GM21360 (cell line): ENCODE measurements around the gene CFAP100.

Experiments used
- ATAC-seq: cut with Tn5 transposase; IDR thresholded peaks from one replicate; pipeline ENCODE4 v1.9.1; 2021; ENCODE audit warnings: mild to moderate bottlenecking, moderate library complexity; ENCODE audit not compliant: unreplicated experiment

CFAP100 gene

DNA sequence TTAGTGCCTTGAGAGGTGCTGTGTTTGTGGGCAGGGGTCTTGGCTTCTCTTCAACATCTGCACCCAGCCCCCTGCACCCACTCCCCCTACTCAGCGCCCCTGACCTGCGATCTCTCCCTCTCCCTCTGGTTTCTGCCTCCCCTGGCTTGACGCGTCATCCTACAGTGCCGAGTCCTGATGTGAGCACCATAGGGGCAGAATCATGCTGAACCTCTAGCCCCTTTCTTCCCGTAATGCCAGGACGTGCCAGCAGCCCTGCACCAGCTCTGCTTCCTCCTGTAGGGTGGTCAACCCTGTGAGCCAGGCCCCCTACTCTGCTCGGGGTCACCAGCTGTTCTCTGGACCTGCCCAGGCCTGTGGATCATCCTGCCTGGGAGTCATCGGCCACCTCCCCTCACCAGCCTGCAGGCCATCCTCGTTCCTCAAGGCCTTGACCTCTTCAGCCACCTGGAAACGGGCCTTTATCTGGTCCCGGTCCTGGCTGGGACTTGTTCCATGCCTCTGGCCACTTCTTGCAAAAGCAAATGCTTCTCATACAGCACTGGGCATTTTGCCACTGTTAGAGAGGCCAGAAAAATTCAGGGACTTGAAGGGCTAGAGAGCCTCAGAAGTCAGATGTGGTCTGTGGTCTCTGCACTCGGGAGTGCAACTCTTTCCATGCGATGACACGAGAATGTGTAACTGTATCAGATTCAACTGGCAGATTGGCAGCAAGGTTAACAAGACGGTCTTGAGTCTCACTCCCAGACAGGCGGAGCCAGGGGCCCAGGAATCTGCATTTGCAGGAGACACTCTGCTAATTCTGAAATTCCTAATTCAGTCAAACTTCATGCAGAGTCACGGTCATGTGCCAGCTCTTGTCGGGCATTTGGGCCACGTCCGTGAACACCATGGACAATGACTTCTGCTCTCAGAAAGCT is 20.8 kb upstream of the CFAP100 start:
- ATAC-seq, result no peak

DNA sequence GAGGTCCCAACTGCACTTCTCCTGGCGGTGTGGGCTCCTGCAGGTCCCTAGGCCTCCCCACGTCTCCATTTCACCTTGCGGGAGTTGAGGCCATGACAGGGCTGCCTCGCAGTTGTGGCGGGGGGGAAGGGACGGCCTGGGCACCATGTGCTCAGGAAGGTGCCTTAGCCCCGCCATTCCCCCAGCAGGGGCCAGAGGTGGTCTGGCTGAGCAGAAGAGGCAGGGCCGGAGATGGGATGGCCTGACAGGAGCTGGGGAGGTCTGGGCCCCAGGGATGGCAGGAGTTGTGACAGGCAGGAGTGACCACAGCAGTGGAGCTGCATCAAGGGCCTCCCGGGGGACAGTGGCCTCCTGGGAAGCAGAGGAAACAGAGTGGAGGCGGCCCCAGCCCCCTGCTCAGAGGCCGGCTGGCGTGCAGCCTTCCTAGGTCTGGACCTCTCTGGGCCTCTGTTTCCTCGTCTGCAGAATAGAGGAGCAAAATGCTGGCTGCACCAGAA is 18.8 kb upstream of the CFAP100 start:
- no peak for ATAC-seq

DNA sequence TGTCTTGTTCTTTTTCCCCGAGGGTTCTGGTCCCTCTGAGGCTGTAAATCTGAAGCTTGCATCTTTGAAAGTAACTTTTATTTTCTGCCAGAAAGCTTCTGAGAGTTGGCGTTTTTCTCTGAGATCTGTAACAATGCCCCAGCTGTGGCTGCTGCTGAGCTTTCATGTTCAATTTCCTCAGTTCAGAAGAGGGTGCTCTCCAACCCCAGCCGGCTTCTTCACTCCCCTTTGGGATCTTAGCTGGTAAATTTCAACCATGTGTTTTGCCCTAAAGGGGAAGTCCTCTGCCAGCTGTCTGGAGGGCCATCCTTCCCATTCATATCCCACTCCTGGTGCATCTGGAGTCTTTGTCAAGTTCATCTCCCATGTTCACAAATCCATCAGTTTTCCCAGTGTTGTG is 18.3 kb upstream of the CFAP100 start:
- no peak for ATAC-seq

DNA sequence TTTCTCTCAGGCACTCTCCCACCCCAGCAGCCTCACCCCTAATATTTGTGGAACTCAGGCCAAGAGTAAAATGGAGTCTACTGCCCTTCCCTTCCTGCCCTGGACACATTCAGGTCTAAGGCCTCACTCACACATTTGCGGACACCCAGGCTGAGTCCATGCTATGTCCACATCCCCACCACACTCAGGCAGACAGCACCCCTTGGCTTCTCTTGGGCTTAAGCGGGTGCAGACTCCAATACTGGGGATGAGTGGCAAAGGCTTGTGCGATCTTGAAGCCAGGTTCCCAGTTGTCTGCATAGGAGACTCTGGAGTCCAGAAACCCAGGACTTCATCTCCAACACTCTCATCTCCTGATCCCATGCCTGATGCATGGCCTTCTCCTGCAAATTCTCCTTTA is 17.5 kb upstream of the CFAP100 start:
- ATAC-seq, result no peak

DNA sequence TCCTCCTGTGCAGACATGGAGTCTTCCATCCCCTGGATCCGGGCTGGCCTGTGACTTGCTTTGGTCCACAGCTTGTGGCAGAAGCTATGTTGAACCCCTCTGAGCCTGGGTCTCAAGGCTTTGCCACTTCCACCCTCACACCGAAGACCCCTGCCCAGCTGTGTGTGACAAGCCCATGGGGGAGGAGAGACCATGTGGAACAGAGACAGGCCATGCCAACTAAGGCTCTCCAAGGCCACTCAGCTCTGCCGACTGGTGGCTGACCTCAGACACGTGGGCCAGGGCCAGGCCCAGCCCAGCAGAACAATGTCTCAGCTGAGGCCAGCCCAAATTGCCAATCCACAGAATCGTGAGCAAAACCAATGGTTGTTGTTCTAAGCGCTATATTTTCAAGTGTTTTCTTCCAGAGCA is 16.4 kb upstream of the CFAP100 start:
- no peak for ATAC-seq

DNA sequence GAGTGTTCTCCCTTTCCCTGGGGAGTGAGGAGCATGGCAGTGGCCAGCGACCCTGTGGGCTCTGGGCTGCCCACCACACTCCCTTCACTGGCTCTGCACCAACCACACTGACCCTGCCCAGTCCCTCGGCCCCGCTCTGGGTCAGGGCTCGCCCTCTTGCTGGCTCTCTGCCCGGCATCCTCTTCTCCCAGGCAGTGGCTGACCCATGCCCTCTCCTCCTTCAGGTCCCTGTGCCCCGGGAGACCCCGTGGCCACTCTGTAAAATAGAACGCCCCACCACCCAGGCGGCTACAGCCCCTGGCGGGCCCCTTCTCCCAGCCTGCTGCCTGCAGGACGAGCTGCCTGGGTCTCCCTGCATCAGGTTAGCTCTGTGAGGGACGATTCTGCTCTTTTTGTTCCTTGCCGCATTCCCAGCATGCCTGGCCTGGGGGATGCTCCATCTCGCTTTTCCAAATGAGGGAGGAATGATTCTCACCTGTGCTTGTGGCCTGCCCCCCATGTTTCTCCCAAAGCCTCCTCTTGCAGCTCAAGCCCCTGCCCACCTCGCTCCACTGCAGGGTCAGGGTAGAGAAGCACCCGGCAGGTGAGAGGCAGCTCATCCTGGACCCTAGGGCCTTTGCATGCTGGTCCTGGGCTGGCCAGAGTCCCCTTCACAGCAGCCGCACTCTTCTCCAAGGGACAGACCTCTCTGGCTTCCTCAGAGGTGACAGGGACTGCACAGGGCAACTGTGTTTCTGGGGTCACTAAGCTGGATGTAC is 14.5 kb upstream of the CFAP100 start:
- ATAC-seq, result no peak

DNA sequence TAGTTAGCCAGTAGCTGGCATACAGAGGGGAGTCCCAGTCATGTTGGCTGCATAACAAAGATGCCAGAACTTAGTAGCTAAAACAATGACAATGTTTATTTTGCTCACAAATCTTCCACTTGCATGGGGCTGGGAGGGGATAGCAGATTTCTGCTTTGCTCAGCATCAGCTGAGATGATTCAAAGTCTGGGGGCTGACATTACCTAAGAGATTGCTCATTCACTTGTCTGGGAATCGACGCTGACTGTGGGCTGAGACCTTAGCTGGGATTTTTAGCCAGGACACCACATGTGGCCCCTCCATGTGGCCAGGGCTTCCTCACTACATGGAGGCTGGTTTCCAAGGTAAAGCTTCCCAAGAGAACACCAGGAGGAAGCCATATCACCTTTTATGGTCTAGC is 12.7 kb upstream of the CFAP100 start:
- ATAC-seq, result no peak

DNA sequence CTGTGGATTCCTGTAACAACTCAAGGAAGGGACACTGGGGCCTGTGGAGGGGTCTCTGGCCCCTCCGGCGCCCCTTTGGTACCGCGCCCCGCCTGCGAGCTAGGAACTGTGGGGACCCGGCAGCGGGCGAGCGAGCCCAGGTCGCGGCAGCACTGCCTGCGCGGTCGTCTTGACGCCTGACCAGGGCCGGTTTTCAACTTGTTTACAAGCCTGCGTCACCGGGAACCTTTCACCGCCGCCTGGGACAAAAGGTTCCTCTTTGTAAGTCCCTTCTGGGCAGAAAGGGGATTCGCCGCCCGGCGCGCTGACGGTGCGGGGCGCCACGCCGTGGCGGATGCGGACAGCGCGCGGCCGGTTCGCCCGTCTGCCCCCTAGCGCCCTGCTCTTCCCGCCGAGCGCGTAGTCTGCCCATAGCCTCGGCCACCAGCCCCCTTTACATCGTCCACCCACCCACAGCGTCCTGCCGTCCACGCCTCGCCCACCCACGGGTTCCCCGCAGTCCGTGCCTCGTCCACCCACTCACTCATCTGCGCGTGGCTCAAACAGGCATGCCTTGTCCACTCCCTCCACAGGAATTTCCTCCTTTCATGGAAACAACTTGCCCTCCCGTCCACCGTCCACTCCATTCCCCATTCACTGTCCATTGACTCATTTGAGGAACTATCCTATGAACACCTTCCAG is 5.5 kb upstream of the CFAP100 start:
- peak; percentile 82 for ATAC-seq

DNA sequence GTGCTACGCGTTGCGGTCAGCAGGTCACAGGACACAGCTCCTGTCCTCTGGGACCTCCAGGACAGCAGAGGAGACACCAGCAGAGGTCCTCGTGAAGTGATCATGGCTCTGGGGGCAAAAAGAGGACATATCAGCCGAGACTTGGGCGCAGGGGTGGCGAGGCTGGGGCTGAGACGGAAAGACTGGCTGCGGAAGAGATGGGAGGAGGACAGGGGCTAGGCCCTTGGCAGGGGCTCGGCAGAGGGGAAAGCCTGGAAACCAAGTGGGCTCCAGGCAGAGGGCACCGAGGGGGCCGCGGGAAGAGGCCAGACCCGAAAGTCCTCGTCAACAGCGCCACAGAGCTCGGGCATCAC is 4.9 kb upstream of the CFAP100 start:
- ATAC-seq, result no peak

DNA sequence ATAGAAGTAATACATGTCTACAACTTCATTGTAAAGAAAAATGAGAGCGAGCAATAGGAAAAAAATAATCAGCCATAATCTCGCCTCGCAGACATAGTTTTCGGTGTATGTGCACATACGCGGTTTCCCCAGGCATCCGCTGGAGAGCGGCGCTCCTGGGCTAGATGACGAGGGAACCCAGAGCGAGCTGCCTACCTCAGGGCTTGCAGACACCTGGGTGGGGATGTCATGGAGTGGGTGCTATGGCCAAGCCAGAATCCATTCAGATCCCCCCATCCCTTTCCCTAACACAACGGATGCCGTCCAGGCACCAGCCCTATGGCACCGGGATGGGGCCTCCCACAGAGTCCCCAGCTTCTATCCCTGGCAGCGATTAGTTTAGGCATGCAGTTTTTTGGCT is 4.5 kb upstream of the CFAP100 start:
- ATAC-seq, result no peak

DNA sequence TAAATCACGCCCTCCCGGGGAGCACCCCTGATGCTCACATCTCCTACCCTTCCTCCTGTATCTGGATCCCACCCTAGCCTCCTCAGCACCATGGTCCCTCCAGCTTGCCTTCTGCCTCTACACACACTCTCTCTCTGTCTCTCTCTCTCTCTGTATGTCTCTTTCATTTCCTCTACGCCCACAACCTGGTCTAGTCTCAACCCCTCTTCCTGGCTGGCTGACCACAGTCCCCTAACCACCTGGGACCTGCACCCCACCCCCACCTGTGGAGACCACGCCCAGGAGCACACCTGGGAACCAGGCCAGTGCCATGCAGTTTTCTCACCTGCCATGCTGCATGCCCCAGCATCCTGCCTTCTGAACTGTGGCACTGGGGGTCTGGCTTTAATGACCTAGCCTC is 4.0 kb upstream of the CFAP100 start:
- no peak for ATAC-seq

DNA sequence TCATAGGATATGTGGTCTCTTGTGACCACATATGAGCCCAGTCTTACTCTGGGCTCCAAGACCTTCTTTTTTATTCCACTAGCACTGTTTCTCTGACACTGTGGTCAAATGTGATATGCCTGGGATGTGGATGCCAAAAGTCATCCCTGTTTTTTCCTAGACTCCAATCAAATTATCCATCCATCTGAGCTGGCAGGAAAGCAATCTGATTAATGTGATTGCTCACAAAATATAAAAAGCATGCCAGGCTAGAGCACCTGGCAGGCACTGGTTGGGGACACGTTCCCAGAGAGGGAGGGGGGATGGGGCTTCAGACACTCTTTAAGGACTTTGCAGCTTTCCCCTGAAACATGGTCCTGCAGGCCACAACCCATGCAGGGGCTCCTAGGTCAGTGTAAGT is 3.1 kb upstream of the CFAP100 start:
- ATAC-seq, result no peak

DNA sequence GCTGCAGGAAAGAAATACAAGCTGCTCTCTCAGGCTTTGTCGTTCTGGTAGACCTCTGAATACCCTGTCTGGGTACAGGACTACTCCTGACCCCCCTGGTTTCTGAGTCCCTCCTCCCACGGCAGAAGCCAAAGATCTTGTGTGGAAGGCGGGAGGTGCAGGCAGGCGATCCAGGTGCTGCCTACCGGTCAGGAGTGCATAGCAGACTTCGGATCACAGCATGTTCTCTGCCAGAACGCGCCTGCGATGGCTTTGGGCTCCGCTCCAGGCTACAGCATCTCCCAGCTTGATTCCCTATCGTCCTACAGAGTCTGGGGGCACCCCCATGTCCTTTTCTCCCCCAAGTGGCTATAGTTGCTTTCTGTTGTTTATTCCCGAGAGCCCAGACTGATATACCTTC is 2.5 kb upstream of the CFAP100 start:
- no peak for ATAC-seq

DNA sequence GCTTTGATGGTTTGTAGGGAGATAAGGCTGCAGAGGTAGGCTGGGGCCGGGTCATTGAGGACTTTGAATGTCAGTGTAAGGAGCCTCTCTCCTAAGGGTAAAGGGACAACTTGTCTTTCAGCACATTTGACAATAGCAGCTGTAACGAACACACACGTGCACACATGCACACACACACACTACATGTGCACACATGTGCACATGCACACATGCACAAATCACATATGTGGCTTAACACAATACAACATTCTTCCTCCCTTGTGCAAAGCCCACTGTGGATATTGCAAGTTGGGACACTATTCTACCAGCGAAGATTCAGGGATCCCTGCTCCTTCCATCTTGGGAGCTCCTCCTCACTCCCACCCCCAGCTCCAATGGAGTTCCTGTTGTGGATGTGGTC is 1.1 kb upstream of the CFAP100 start:
- ATAC-seq, result no peak

DNA sequence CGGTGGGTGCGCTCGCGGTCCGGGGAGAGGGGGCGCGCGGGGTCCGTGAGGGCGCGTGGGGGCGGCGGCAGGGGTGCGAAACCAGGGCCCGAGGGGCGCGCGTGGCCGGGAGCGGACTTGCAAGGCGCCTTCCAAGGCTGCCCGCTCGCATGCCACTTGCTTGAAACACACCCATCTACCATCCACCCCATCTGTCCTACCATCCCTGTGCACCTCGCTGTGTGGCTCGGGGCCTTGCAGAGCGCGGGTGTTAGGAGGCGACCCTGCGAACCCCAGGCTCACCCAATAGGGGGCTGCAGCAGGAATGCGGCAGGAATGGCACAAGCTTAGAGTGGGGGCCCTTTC is 240 bp downstream of the CFAP100 start:
- ATAC-seq, result no peak

DNA sequence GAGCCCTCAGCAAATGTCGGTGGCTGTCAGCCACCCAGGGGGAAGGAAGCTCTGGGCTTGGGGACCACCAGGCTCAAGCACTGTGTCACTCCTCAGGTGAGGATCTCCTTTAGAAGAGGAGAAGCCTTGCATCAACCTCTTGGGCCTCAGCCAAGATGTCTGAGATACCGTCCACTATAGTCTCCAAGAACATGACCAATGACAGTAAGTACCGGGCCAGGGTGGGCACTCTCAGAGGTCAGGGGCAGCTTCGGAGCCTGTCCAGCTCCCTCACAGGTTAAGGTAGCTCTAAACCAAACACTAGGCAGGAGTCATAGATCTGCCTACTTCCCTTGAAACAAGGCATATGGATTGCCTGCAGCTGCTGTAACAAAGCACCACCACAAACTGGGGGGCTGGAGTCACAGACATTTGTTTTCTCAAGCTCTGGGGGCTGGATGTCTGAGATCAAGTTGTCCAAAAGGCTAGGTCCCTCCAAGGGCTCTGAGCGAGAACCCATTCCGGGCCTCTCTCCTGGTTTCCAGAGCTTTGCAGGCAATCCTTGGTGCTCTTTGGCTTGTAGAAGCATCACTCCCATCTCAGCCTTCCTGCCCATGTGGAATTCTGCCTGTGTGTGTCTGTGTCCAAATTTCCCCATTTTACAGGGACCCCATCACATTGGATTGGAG is 1.3 kb downstream of the CFAP100 start:
- no peak for ATAC-seq

DNA sequence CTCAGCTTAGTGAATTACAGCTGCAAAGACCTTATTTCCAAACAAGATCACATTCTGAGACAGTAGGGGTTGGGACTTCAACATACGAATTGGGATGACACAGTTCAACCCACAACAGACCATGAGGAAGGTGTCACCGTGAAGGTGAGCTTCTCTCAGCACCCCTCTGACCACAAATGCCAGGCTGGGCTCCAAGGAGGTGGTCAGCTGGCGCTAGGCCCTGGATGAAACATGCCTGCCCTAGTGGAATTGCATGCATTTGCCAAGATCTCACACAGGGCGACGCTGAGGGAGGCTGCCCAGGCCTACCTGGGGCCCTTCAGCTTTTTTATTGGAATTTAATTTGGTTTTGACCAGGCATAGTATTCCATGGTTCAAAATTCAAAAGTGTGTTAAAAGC is 1.8 kb downstream of the CFAP100 start:
- no peak for ATAC-seq

DNA sequence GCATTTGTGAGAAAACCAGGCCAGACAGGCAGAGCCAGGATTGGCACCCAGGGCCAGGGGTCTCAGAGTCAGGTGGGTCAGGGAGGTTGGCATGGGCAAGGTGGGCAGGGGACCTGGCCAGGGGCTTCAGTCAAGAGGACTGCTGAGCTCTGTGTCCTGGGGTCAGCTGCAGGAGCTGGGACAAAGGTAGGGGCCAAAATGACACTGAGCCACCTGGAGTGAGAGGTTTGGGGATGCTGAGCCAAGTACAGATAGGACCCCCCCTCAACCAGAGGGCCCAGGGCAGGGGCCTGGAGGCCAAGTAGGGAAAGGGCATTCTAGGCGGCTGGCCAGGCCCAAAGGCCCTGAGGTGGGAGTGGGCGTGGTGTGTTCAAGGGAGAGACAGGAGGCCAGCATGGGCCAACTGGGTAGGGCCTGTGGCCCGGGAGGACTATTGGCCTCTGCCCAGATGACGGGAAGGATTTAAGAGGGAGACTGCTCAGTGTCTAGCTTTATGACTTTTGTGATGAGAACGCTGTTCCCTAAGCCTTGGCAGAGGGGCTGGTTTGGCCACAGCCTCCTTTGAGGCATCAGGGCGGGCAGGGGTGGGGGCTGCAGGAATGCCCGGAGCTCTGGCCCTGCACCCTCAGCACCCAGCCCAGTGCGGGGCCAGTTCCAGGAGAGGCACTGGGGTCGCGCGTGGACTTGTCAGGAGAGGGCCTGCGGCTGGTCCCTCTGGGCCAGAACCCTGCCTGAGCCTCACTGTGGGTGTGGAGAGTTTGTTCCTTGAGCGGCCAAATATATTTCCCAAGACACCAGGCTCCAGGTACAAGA is 3.1 kb downstream of the CFAP100 start:
- no peak for ATAC-seq

DNA sequence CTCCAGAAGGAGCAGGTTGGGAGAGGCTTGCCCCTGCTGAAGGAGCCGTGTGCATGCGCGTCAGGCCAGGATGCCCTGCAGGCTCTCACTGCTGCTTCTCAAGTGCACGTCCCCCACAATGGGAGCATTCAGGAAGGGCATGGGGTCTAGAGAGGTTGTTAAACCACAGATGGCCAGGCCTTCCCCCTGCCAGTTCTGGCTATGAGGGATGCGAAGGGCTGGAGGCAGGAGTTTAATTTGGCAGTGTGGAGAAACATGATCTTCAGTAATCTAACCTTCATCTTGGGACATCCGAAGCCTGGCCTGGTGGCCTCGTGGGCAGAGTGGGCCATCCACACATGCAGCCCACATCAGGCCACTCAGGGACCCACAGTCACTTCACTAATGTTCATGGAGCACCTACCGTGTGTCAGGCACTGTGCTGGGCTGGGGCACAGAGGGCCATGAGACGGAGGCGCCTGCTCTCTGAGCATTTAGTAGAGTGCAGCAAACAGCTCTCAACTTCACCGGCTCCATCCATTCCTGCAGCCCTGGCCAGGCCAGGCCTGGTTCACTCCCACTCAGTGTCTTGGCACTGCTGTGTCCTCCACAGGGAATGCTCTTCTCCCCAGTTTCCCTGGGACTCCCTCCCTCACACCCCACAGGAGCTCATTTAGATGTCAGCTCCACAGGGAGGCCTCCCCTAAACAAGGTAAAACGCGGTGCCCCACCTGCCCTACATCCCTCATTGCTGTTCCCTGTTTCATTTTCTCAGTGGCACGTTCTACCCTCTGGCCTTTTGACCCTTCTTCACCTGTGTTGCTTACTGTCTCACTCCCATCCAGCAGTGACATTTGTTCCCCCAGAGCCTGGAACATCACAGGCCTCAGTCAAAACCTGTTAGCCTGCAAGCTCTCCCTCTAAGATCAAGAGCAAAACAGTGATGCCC is 4.0 kb downstream of the CFAP100 start:
- ATAC-seq, result no peak
